CD14-positive monocyte (primary cell): ENCODE measurements around the gene CDKN1C. TPM values are rescaled to one million over a fixed set of nuclear protein-coding genes. Genes with fewer than 3 reads are reported as not detected.

Experiments used
- DNase-seq, 3 donors: peaks; one replicate each; pipeline ENCODE4 v3.0.0-alpha.2; 2011 to 2022
- H2AFZ ChIP-seq: 2 replicates; pipeline ENCODE4 v1.6.0; 2012; ENCODE audit warnings: mild to moderate bottlenecking, low read depth, low read length, inconsistent platforms; ENCODE audit not compliant: insufficient read depth, poor library complexity, severe bottlenecking
- H3K27ac ChIP-seq, 2 donors: 1 replicate in 1 of 2; 2 replicates in 1 of 2; pipeline ENCODE4 v1.5.1; 2012 to 2013; ENCODE audit warnings: low read length in 2 of 2, control low read depth in 1 of 2, inconsistent platforms in 1 of 2, low read depth in 1 of 2, mild to moderate bottlenecking in 1 of 2
- H3K27me3 ChIP-seq, 2 donors: one replicate each; pipeline versions ENCODE4 v1.6.0 to v1.6.1; 2011 to 2013; ENCODE audit warnings: low read length in 2 of 2; ENCODE audit not compliant: control insufficient read depth in 2 of 2, insufficient read depth in 2 of 2
- H3K36me3 ChIP-seq, 2 donors: replicated peaks in 1 of 2; 1 replicate in 1 of 2; 2 replicates in 1 of 2; pipeline versions ENCODE4 v1.5.1 to v1.6.1; 2012 to 2013; ENCODE audit warnings: low read length in 2 of 2, control low read depth in 1 of 2, inconsistent platforms in 1 of 2, mild to moderate bottlenecking in 1 of 2; ENCODE audit not compliant: insufficient read depth in 2 of 2, control insufficient read depth in 1 of 2
- H3K4me1 ChIP-seq, 2 donors: 1 replicate in 1 of 2; 2 replicates in 1 of 2; pipeline versions ENCODE4 v1.5.1 to v1.6.1; 2012 to 2013; ENCODE audit warnings: low read length in 2 of 2, control low read depth in 1 of 2, inconsistent platforms in 1 of 2, mild to moderate bottlenecking in 1 of 2, moderate library complexity in 1 of 2; ENCODE audit not compliant: insufficient read depth in 2 of 2, control insufficient read depth in 1 of 2
- H3K4me2 ChIP-seq: replicated peaks from 2 replicates; pipeline ENCODE3; 2012; ENCODE audit warnings: low read length, moderate library complexity, mild to moderate bottlenecking; ENCODE audit not compliant: poor library complexity, severe bottlenecking; ENCODE audit errors: extremely low read depth
- H3K4me3 ChIP-seq, 3 experiments: fragments of 200-600 bp in 1 of 3; sonication (generic) in 1 of 3; replicated peaks in 1 of 3; 1 replicate in 2 of 3; 2 replicates in 1 of 3; pipeline ENCODE4 v1.5.1; 2011 to 2013; ENCODE audit warnings: low read length in 3 of 3, mild to moderate bottlenecking in 3 of 3, control low read depth in 2 of 3, low read depth in 2 of 3, inconsistent platforms in 1 of 3, moderate library complexity in 1 of 3
- H3K79me2 ChIP-seq: 2 replicates; pipeline ENCODE4 v1.6.0; 2012; ENCODE audit warnings: mild to moderate bottlenecking, control low read depth, inconsistent platforms, low read length, moderate library complexity; ENCODE audit not compliant: insufficient read depth
- H3K9ac ChIP-seq: 2 replicates; pipeline ENCODE4 v1.6.0; 2017; ENCODE audit warnings: low read length, mild to moderate bottlenecking; ENCODE audit not compliant: insufficient read depth, poor library complexity, severe bottlenecking
- H3K9me3 ChIP-seq, 2 donors: replicated peaks in 1 of 2; 1 replicate in 1 of 2; 2 replicates in 1 of 2; pipeline versions ENCODE4 v1.5.1 to v1.6.1; 2012 to 2013; ENCODE audit warnings: low read length in 2 of 2, control low read depth in 1 of 2; ENCODE audit not compliant: control insufficient read depth in 1 of 2, insufficient read depth in 1 of 2
- H4K20me1 ChIP-seq: 2 replicates; pipeline ENCODE4 v1.6.0; 2012; ENCODE audit warnings: mild to moderate bottlenecking, low read length, control low read depth, moderate library complexity; ENCODE audit not compliant: insufficient read depth
- H3K27ac Mint-ChIP-seq, 7 donors: one replicate each; pipeline ENCODE4 v1.8.0; 2020; ENCODE audit warnings: mild to moderate bottlenecking in 7 of 7, mixed read lengths in 7 of 7, moderate library complexity in 6 of 7, inconsistent platforms in 2 of 7
- H3K27me3 Mint-ChIP-seq, 3 donors: one replicate each; pipeline ENCODE4 v1.8.0; 2021 to 2022; ENCODE audit warnings: low read depth in 3 of 3, mild to moderate bottlenecking in 3 of 3, mixed read lengths in 3 of 3, moderate library complexity in 3 of 3, inconsistent platforms in 1 of 3
- H3K36me3 Mint-ChIP-seq, 2 donors: one replicate each; pipeline ENCODE4 v1.8.0; 2020; ENCODE audit warnings: mixed read lengths in 2 of 2, inconsistent platforms in 1 of 2, mild to moderate bottlenecking in 1 of 2
- H3K4me1 Mint-ChIP-seq: one replicate; pipeline ENCODE4 v1.8.0; 2020; ENCODE audit warnings: mild to moderate bottlenecking, mixed read lengths
- H3K4me3 Mint-ChIP-seq, 2 donors: one replicate each; pipeline ENCODE4 v1.8.0; 2020; ENCODE audit warnings: mild to moderate bottlenecking in 2 of 2, mixed read lengths in 2 of 2, moderate library complexity in 1 of 2
- H3K9me3 Mint-ChIP-seq, 7 donors: one replicate each; pipeline ENCODE4 v1.8.0; 2020 to 2022; ENCODE audit warnings: mixed read lengths in 7 of 7, mild to moderate bottlenecking in 6 of 7, moderate library complexity in 6 of 7, inconsistent platforms in 2 of 7
- WGBS: methylation state at CpG from one replicate; pipeline ENCODE4 v1.1.5; 2013; ENCODE audit warnings: missing lambda C conversion rate; ENCODE audit not compliant: insufficient coverage; 5-methylcytosine and 5-hydroxymethylcytosine counted together
- intact Hi-C, 2 donors: fragments of 100-400 bp; cut with micrococcal nuclease; formaldehyde crosslinking; loops; one replicate each; pipeline versions ENCODE4 v1.15.0 to v1.15.1; 2023
- polyA plus RNA-seq, 3 donors: library from polyadenylated mRNA; depleted of rRNA in 1 of 3; unstranded in 2 of 3; stranded (reverse) in 1 of 3; fragments of 300-500 nt in 2 of 3; fragments of >200 nt in 1 of 3; fragmentation: Illumina TruSeq in 2 of 3; gene quantifications; 1 replicate in 2 of 3; 2 replicates in 1 of 3; pipeline ENCODE4 v1.2.3, GENCODE V29; 2012 to 2021
- TF ChIP-seq, protein P1 (sequence below): fragments of 200-600 bp; IDR thresholded peaks from one replicate; pipeline ENCODE4 v1.8.0; 2022; ENCODE audit warnings: antibody characterized with exemption, mild to moderate bottlenecking

CDKN1C gene
- polyA plus RNA-seq, 3 donors = 3.2 to 36.4 (median 4.7) TPM

DNA sequence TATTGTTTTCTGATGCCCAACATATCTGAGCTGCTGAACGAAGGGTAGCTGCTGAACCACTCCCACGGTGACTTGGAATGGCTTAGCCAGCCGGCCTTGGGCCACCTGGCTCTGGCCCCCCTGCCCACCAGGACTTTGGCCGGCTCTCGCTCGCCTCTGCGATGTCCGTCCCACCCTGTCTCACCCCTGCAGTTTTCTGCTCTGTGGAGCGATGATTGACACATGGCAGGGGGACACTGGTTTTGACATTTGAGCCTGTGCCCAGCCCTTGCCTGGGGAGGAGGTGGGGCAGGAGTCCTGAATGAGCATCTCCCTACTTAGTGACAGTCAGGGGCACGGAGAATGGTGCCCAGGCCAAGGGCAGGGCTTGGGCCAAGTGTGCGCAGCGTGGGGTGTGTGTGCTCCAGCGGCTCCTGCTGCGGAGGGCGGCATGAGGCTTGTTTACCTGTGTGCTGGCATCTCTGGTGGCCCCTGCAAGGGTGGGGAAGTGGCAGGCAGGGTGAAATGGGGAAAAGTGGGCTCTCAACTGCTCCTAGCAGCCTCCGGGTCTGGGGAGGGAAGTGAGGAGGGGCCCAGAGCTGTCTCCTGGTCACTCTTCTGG, 15.7 kb upstream of the CDKN1C start:
- Histone ChIP-seq H3K27me3 (no peaks in the 10 kb centered on the region), H3K9me3 (peaks cover 0 to 9% of the 10 kb centered on the region in 2 donors), H3K79me2 (peaks cover 6% of the 10 kb centered on the region), H3K36me3 (peaks cover 0 to 3% of the 10 kb centered on the region in 2 donors), H4K20me1 (no peaks in the 10 kb centered on the region), H3K4me3 (peak overlapping the region in 2 of 3 experiments; percentile 84 to 86), H3K9ac (peak overlapping the region; percentile 94), H3K4me1 (peaks cover 61 to 68% of the 10 kb centered on the region in 2 donors), H2AFZ (peak overlapping the region; percentile 73), H3K27ac (peak overlapping the region; percentile 58 to 98), H3K4me2 (peak overlapping the region; percentile 77)
- H3K9me3 Mint-ChIP-seq = peaks cover 7 to 13% (median 9%) of the 10 kb centered on the region in 7 donors
- peaks cover 0 to 13% (median 9%) of the 10 kb centered on the region in 3 donors for H3K27me3 Mint-ChIP-seq
- DNase-seq = no peak
- H3K36me3 Mint-ChIP-seq = peaks cover 30 to 39% of the 10 kb centered on the region in 2 donors
- intact Hi-C loops = no loop called here
- TF ChIP-seq, protein P1, sequence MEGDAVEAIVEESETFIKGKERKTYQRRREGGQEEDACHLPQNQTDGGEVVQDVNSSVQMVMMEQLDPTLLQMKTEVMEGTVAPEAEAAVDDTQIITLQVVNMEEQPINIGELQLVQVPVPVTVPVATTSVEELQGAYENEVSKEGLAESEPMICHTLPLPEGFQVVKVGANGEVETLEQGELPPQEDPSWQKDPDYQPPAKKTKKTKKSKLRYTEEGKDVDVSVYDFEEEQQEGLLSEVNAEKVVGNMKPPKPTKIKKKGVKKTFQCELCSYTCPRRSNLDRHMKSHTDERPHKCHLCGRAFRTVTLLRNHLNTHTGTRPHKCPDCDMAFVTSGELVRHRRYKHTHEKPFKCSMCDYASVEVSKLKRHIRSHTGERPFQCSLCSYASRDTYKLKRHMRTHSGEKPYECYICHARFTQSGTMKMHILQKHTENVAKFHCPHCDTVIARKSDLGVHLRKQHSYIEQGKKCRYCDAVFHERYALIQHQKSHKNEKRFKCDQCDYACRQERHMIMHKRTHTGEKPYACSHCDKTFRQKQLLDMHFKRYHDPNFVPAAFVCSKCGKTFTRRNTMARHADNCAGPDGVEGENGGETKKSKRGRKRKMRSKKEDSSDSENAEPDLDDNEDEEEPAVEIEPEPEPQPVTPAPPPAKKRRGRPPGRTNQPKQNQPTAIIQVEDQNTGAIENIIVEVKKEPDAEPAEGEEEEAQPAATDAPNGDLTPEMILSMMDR = no peak
- H3K4me1 Mint-ChIP-seq = peaks cover 59% of the 10 kb centered on the region
- H3K4me3 Mint-ChIP-seq = peak overlapping the region; percentile 74 to 79
- whole genome bisulfite sequencing = 96% methylated on average over 12 of the region's 16 CpGs
- H3K27ac Mint-ChIP-seq = peak overlapping the region; percentile 50 to 97 (median 90)

DNA sequence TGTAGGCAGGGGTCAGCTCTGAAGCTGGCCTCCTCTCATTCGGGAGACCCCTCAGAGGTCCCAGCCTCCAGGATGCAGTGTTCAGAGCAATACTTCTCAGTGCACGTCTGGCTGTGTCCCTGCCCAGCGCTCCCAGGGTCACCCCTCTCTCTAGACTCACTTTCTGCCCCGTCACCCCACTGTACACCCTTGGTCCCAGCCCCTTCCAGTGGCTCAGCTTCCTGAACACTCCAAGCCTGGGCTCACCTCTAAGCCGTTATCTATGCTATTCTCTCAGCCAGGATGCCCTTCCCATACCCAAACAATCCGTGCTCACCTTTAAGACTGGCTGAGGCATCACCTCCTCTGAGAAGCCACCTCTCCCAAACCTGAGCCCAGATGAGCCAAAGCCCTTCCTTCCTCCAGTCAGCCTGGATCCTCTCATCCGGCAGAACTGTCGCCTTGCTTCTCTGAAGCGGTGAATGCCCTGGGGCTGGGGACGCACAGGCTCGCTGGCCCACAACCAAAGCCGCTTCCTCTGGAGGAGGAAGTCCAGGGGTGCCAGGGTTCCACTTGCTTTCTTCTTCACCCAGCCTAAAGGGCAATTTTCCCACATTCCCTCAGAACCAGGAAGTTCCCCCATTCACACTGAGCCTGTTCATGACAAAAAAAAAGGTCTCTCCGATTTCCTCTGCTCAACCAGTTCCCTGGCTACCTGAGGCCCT, 13.7 kb upstream of the CDKN1C start:
- H3K9me3 Mint-ChIP-seq = peaks cover 0 to 2% (median 0%) of the 10 kb centered on the region in 7 donors
- H3K4me1 ChIP-seq = peaks cover 61 to 68% of the 10 kb centered on the region in 2 donors
- H3K4me2 ChIP-seq = peak overlapping the region; percentile 74
- WGBS = 21% methylated on average over 13 of the region's 13 CpGs
- intact Hi-C loops = loop anchor here (2.0 to 5.0 kb wide), 2 partner anchors 30 to 33 kb away; partner anchors contain the start of gene PHLDA2 (in 1 of the 2)
- peaks cover 59% of the 10 kb centered on the region for H3K4me1 Mint-ChIP-seq
- H3K36me3 ChIP-seq = peaks cover 0 to 3% of the 10 kb centered on the region in 2 donors
- H3K9ac ChIP-seq = peak overlapping the region; percentile 69
- H3K9me3 ChIP-seq = no peaks in the 10 kb centered on the region
- H3K4me3 Mint-ChIP-seq = peak overlapping the region; percentile 76 to 89
- peak overlapping the region; percentile 98 to 100 (median 99) for H3K27ac Mint-ChIP-seq
- H3K36me3 Mint-ChIP-seq = peaks cover 14 to 25% of the 10 kb centered on the region in 2 donors
- peak overlapping the region; percentile 1 to 70 (median 3) for H3K4me3 ChIP-seq
- DNase-seq = peak; percentile 70 to 83 (median 77)
- TF ChIP-seq, protein P1 = no peak
- H3K27me3 Mint-ChIP-seq = peaks cover 3 to 15% (median 12%) of the 10 kb centered on the region in 3 donors
- H4K20me1 ChIP-seq = no peaks in the 10 kb centered on the region
- H3K27me3 ChIP-seq = no peaks in the 10 kb centered on the region
- peaks cover 6% of the 10 kb centered on the region for H3K79me2 ChIP-seq
- H2AFZ ChIP-seq = peak overlapping the region; percentile 38
- peak overlapping the region; percentile 95 to 98 for H3K27ac ChIP-seq
